ENCODE measurements around the gene PITRM1. TPM values are rescaled to one million over a fixed set of nuclear protein-coding genes. Genes with fewer than 3 reads are reported as not detected.

PITRM1 gene
- total and polyA plus RNA-seq, 2 experiments from 2014 or later: 44.1 to 45.9 TPM

DNA sequence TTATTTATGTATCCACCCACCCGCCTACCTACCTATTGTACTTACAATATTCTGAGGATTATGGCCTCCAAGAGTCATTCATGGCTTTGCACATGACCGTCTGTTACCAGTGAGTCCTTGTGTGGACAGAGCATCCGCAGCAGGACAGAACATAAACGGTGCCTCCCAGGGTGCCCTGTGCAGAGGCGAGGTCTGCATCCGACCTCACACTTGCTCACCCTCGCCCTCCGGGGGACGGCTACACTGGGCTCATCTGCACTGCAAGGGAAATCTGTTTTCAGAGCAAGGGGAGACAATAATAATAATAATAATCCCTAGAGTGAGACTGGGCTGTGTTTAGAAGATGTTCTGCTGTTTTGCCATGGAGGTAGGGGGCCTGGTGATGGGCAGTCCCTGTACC, 75.4 kb downstream of the PITRM1 start:
- TF ChIP-seq EZH2phosphoT487 (IDR thresholded peaks at IDR 0.05; ENCODE audit: low read depth, severe bottlenecking, unreplicated experiment): no peak
- no peak for TF ChIP-seq EZH2 (IDR thresholded peaks at IDR 0.05; ENCODE audit: borderline replicate concordance)
- TF ChIP-seq, protein P1, sequence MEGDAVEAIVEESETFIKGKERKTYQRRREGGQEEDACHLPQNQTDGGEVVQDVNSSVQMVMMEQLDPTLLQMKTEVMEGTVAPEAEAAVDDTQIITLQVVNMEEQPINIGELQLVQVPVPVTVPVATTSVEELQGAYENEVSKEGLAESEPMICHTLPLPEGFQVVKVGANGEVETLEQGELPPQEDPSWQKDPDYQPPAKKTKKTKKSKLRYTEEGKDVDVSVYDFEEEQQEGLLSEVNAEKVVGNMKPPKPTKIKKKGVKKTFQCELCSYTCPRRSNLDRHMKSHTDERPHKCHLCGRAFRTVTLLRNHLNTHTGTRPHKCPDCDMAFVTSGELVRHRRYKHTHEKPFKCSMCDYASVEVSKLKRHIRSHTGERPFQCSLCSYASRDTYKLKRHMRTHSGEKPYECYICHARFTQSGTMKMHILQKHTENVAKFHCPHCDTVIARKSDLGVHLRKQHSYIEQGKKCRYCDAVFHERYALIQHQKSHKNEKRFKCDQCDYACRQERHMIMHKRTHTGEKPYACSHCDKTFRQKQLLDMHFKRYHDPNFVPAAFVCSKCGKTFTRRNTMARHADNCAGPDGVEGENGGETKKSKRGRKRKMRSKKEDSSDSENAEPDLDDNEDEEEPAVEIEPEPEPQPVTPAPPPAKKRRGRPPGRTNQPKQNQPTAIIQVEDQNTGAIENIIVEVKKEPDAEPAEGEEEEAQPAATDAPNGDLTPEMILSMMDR (IDR thresholded peaks at IDR 0.05; ENCODE audit: poor library complexity): no peak
- DNase-seq (ENCODE audit: low spot score): no peak
- H4K20me1 ChIP-seq (ENCODE audit: insufficient read depth, poor library complexity, severe bottlenecking): no peaks in the 10 kb centered on the region
- H3K27me3 ChIP-seq: no peaks in the 10 kb centered on the region
- no peak overlapping the region for H3K4me3 ChIP-seq
- no peaks in the 10 kb centered on the region for H3K79me2 ChIP-seq
- H3K27ac ChIP-seq: no peak overlapping the region
- no peak overlapping the region for H3K4me2 ChIP-seq
- no peak overlapping the region for H2AFZ ChIP-seq
- no peaks in the 10 kb centered on the region for H3K9me3 ChIP-seq (ENCODE audit: low read depth)
- peaks cover 16% of the 10 kb centered on the region for H3K4me1 ChIP-seq (ENCODE audit: insufficient read depth)
- no peaks in the 10 kb centered on the region for H3K9me2 ChIP-seq (replicated peaks; ENCODE audit: insufficient read depth)
- no peaks in the 10 kb centered on the region for H3K36me3 ChIP-seq (replicated peaks; ENCODE audit: insufficient read depth, low read depth)
- WGBS (ENCODE audit: low lambda C conversion rate, missing lambda C conversion rate): 86% methylated on average over 9 of the region's 9 CpGs

DNA sequence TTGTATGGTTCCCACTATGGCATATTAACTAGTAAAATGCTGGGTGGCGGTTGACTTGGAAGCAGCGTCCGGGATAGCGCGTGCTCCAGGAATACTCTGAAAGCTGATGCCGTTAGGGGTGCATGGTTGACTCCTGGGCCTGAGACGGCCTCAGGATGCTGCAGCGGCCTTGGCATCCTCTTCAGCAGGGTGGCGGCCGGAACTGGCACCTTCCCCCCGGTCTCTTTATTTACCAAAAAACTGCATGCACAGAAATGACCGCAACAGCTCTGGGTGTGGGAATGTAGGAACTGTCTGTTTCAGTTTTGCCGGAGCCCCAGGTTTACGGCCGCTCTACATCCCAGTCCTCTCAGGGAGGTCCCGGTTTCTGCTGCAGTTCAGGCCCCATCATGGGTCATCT, 76.4 kb downstream of the PITRM1 start:
- Histone ChIP-seq H3K4me3 (no peak overlapping the region), H3K4me1 (ENCODE audit: insufficient read depth) (peaks cover 18% of the 10 kb centered on the region), H3K4me2 (peak overlapping the region; percentile 30), H3K9me3 (ENCODE audit: low read depth) (no peaks in the 10 kb centered on the region), H2AFZ (no peak overlapping the region), H3K36me3 (replicated peaks; ENCODE audit: insufficient read depth, low read depth) (no peaks in the 10 kb centered on the region), H4K20me1 (ENCODE audit: insufficient read depth, poor library complexity, severe bottlenecking) (no peaks in the 10 kb centered on the region), H3K79me2 (no peaks in the 10 kb centered on the region), H3K27ac (peak overlapping the region; percentile 72), H3K27me3 (no peaks in the 10 kb centered on the region), H3K9me2 (replicated peaks; ENCODE audit: insufficient read depth) (no peaks in the 10 kb centered on the region)
- 70% methylated on average over 16 of the region's 16 CpGs for WGBS (ENCODE audit: low lambda C conversion rate, missing lambda C conversion rate)
- TF ChIP-seq, protein P1 (IDR thresholded peaks at IDR 0.05; ENCODE audit: poor library complexity): no peak
- TF ChIP-seq EZH2 (IDR thresholded peaks at IDR 0.05; ENCODE audit: borderline replicate concordance) (no peak), EZH2phosphoT487 (IDR thresholded peaks at IDR 0.05; ENCODE audit: low read depth, severe bottlenecking, unreplicated experiment) (no peak)
- no peak for DNase-seq (ENCODE audit: low spot score)

DNA sequence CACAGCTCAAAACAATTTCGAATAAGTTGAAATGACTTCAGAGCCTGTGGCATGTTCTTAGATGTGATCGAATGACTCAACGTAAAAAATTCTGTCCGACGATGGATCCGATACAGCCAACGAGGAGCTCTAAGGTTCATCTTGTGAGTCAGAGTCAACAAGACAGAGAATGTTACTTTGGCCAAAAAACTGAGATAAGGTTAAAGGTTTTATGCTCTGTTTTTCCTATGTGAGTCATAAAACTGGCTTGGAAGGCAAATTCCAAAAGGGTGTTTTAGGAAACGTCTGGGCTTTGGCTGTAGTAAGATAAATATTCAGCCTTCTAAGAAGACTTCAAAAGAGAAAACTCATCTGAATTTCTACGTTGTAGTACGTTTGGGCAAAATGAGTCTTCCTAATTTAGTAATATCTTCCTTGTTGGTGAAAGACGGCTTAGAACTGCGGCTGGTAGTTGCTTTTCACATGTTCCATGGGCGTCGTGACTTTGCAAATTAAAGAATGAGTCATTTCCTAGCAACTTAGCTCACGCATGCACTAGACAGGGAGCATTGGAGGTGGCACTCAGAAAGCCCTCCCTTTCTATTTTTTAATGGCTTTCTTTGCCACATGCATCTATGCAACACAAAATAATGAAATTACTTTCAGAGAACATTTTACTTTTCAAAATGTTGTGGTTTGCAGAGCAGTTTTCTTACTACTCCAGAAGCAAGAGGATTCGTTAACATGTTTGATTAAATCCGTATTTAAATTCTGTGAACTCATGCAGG, 77.0 kb downstream of the PITRM1 start:
- peak overlapping the region; percentile 72 for H3K27ac ChIP-seq
- WGBS (ENCODE audit: low lambda C conversion rate, missing lambda C conversion rate): 15% methylated on average over 17 of the region's 17 CpGs
- no peaks in the 10 kb centered on the region for H3K79me2 ChIP-seq
- H3K27me3 ChIP-seq: no peaks in the 10 kb centered on the region
- H3K4me3 ChIP-seq: no peak overlapping the region
- TF ChIP-seq, protein P1 (IDR thresholded peaks at IDR 0.05; ENCODE audit: poor library complexity): no peak
- TF ChIP-seq EZH2 (IDR thresholded peaks at IDR 0.05; ENCODE audit: borderline replicate concordance) (no peak), EZH2phosphoT487 (IDR thresholded peaks at IDR 0.05; ENCODE audit: low read depth, severe bottlenecking, unreplicated experiment) (no peak)
- H3K4me2 ChIP-seq: peak overlapping the region; percentile 30
- H3K9me2 ChIP-seq (replicated peaks; ENCODE audit: insufficient read depth): no peaks in the 10 kb centered on the region
- no peaks in the 10 kb centered on the region for H3K9me3 ChIP-seq (ENCODE audit: low read depth)
- H3K4me1 ChIP-seq (ENCODE audit: insufficient read depth): peaks cover 24% of the 10 kb centered on the region
- peak; percentile 84 for DNase-seq (ENCODE audit: low spot score)
- no peaks in the 10 kb centered on the region for H3K36me3 ChIP-seq (replicated peaks; ENCODE audit: insufficient read depth, low read depth)
- H2AFZ ChIP-seq: no peak overlapping the region
- no peaks in the 10 kb centered on the region for H4K20me1 ChIP-seq (ENCODE audit: insufficient read depth, poor library complexity, severe bottlenecking)

Data from hepatocyte (in vitro differentiated cells).